H1 (cell line): ENCODE measurements around the gene ALDH7A1. TPM values are rescaled to one million over a fixed set of nuclear protein-coding genes. Genes with fewer than 3 reads are reported as not detected.

Experiments used
- CTCF ChIA-PET: fragments of 300-600 bp; sonication (Branson Sonifier 250); formaldehyde crosslinking; loops from one replicate; lab custom pipeline; 2021; ENCODE audit not compliant: partially characterized antibody; lab: Charles Lee
- POLR2A ChIA-PET: fragments of 300-600 bp; sonication (Branson Sonifier 250); formaldehyde crosslinking; loops from one replicate; lab custom pipeline; 2021; ENCODE audit warnings: inconsistent platforms; ENCODE audit not compliant: partially characterized antibody; lab: Charles Lee
- DNase-seq, 2 experiments: peaks; one replicate each; pipeline versions ENCODE4 v3.0.0 to v3.0.0-alpha.2; 2010 to 2022; ENCODE audit warnings: low spot score in 2 of 2, low read depth in 1 of 2, mixed read lengths in 1 of 2
- FAIRE-seq: peaks from 2 replicates; lab custom pipeline; 2011; peaks lifted over from hg19 to GRCh38; lab: Jason Lieb, UNC
- H2AFZ ChIP-seq: 2 replicates; pipeline ENCODE4 v1.8.1; 2012; ENCODE audit warnings: low read length, inconsistent platforms
- H2AK5ac ChIP-seq: 2 replicates; pipeline ENCODE4 v1.6.1; 2013; ENCODE audit warnings: low read depth, low read length
- H2BK120ac ChIP-seq: replicated peaks from 2 replicates; pipeline ENCODE3; 2013; ENCODE audit warnings: low read depth, low read length, inconsistent platforms
- H2BK12ac ChIP-seq: 2 replicates; pipeline ENCODE4 v1.6.1; 2013; ENCODE audit warnings: low read depth, low read length
- H2BK15ac ChIP-seq: 2 replicates; pipeline ENCODE4 v1.6.1; 2013; ENCODE audit warnings: low read length
- H2BK20ac ChIP-seq: 2 replicates; pipeline ENCODE4 v1.6.1; 2013; ENCODE audit warnings: low read length
- H2BK5ac ChIP-seq: 2 replicates; pipeline ENCODE4 v1.6.1; 2013; ENCODE audit warnings: low read depth, low read length
- H3K14ac ChIP-seq: 2 replicates; pipeline ENCODE4 v1.6.1; 2013; ENCODE audit warnings: inconsistent platforms; ENCODE audit not compliant: insufficient read length
- H3K18ac ChIP-seq: 2 replicates; pipeline ENCODE4 v1.6.1; 2013; ENCODE audit warnings: low read length; ENCODE audit errors: extremely low read depth
- H3K23ac ChIP-seq: 2 replicates; pipeline ENCODE4 v1.6.1; 2013; ENCODE audit warnings: inconsistent platforms; ENCODE audit not compliant: insufficient read length
- H3K23me2 ChIP-seq: 2 replicates; pipeline ENCODE4 v1.6.1; 2013; ENCODE audit warnings: low read depth, low read length
- H3K27ac ChIP-seq: 2 replicates; pipeline ENCODE4 v1.6.1; 2011; ENCODE audit warnings: low read depth, low read length, inconsistent platforms
- H3K27me3 ChIP-seq, 4 experiments: replicated peaks in 1 of 4; 1 replicate in 1 of 4; 2 replicates in 3 of 4; pipeline versions ENCODE4 v1.6.1 to v1.8.1; 2011 to 2013; ENCODE audit warnings: low read length in 3 of 4, mild to moderate bottlenecking in 3 of 4, inconsistent platforms in 2 of 4, mixed read lengths in 2 of 4, moderate library complexity in 1 of 4; ENCODE audit not compliant: control insufficient read depth in 3 of 4, insufficient read depth in 3 of 4; ENCODE audit errors: extremely low read depth in 1 of 4
- H3K36me3 ChIP-seq, 4 experiments: 2 replicates each; pipeline versions ENCODE4 v1.6.1 to v1.8.1; 2011 to 2013; ENCODE audit warnings: mild to moderate bottlenecking in 4 of 4, low read length in 3 of 4, moderate library complexity in 2 of 4, control low read depth in 1 of 4, inconsistent platforms in 1 of 4; ENCODE audit not compliant: insufficient read depth in 4 of 4, control insufficient read depth in 2 of 4
- H3K4ac ChIP-seq: replicated peaks from 2 replicates; pipeline ENCODE3; 2013; ENCODE audit warnings: low read length, low read depth, mixed read lengths, inconsistent platforms; ENCODE audit not compliant: insufficient read length
- H3K4me1 ChIP-seq, 4 experiments: replicated peaks in 1 of 4; 1 replicate in 1 of 4; 2 replicates in 3 of 4; pipeline versions ENCODE4 v1.6.1 to v1.8.1; 2011 to 2013; ENCODE audit warnings: low read length in 3 of 4, inconsistent platforms in 2 of 4, mixed read lengths in 1 of 4; ENCODE audit not compliant: insufficient read depth in 4 of 4, control insufficient read depth in 3 of 4
- H3K4me2 ChIP-seq, 2 experiments: 2 replicates each; pipeline versions ENCODE4 v1.6.1 to v1.8.1; 2011 to 2013; ENCODE audit warnings: low read depth in 2 of 2, low read length in 2 of 2, control low read depth in 1 of 2, inconsistent platforms in 1 of 2, mild to moderate bottlenecking in 1 of 2; ENCODE audit not compliant: insufficient read depth in 1 of 2
- H3K4me3 ChIP-seq, 4 experiments: fragments of 200-600, 300-600 bp in 1 of 4; sonication (generic), shearing (Covaris generic), sonication (Bioruptor Twin) in 1 of 4; 2 replicates each; pipeline versions ENCODE4 v1.5.1 to v1.8.1; 2011 to 2016; ENCODE audit warnings: low read length in 4 of 4, low read depth in 3 of 4, control low read depth in 2 of 4, inconsistent platforms in 2 of 4, mild to moderate bottlenecking in 2 of 4, mixed read lengths in 1 of 4, moderate library complexity in 1 of 4; ENCODE audit not compliant: insufficient read depth in 2 of 4; ENCODE audit errors: extremely low read depth in 1 of 4
- H3K56ac ChIP-seq: replicated peaks from 2 replicates; pipeline ENCODE3; 2013; ENCODE audit warnings: low read depth, mild to moderate bottlenecking, mixed read lengths, low read length, inconsistent platforms; ENCODE audit not compliant: insufficient read length
- H3K79me1 ChIP-seq: 2 replicates; pipeline ENCODE4 v1.6.1; 2013; ENCODE audit warnings: low read depth, low read length, control low read depth
- H3K79me2 ChIP-seq, 2 experiments: 2 replicates each; pipeline versions ENCODE4 v1.6.1 to v1.8.1; 2012 to 2013; ENCODE audit warnings: low read length in 2 of 2, mild to moderate bottlenecking in 2 of 2, inconsistent platforms in 1 of 2; ENCODE audit not compliant: insufficient read depth in 2 of 2, control insufficient read depth in 1 of 2
- H3K9ac ChIP-seq, 4 experiments: replicated peaks in 1 of 4; 1 replicate in 1 of 4; 2 replicates in 3 of 4; pipeline versions ENCODE4 v1.6.1 to v1.8.1; 2011 to 2013; ENCODE audit warnings: low read depth in 3 of 4, low read length in 3 of 4, control low read depth in 2 of 4, mild to moderate bottlenecking in 2 of 4, moderate library complexity in 2 of 4, inconsistent platforms in 1 of 4; ENCODE audit errors: extremely low read depth in 1 of 4
- H3K9me3 ChIP-seq, 2 experiments: 2 replicates each; pipeline versions ENCODE4 v1.6.1 to v1.8.1; 2012 to 2013; ENCODE audit warnings: mild to moderate bottlenecking in 2 of 2, moderate library complexity in 2 of 2, control low read depth in 1 of 2, inconsistent platforms in 1 of 2, low read depth in 1 of 2, low read length in 1 of 2, mixed read lengths in 1 of 2; ENCODE audit not compliant: insufficient read depth in 2 of 2
- H4K20me1 ChIP-seq, 2 experiments: replicated peaks in 1 of 2; 2 replicates each; pipeline versions ENCODE3 to v1.8.1; 2011 to 2013; ENCODE audit warnings: inconsistent platforms in 2 of 2, low read length in 2 of 2, mild to moderate bottlenecking in 1 of 2; ENCODE audit not compliant: insufficient read depth in 2 of 2, control insufficient read depth in 1 of 2
- H4K5ac ChIP-seq: 2 replicates; pipeline ENCODE4 v1.6.1; 2013; ENCODE audit warnings: low read length, low read depth, mixed read lengths, inconsistent platforms; ENCODE audit not compliant: insufficient read length
- H4K8ac ChIP-seq: 2 replicates; pipeline ENCODE4 v1.8.0; 2013; ENCODE audit warnings: mild to moderate bottlenecking, moderate library complexity, low read length, inconsistent platforms; ENCODE audit not compliant: insufficient read depth; ENCODE audit errors: extremely low read depth
- H4K91ac ChIP-seq: replicated peaks from 2 replicates; pipeline ENCODE3; 2013; ENCODE audit warnings: low read length, mixed read lengths, inconsistent platforms; ENCODE audit not compliant: insufficient read length
- ASH2L ChIP-seq: fragments of 200-600, 300-600 bp; sonication (generic); IDR thresholded peaks from one replicate; pipeline ENCODE4 v1.7.1; 2017; ENCODE audit warnings: low read length
- CBX5 ChIP-seq: fragments of 300-800, 300-1000 bp; sonication (generic); IDR thresholded peaks from 2 replicates; pipeline ENCODE4 v1.7.1; 2016; ENCODE audit warnings: antibody characterized with exemption, low read length, low read depth
- CHD2 ChIP-seq: IDR thresholded peaks from 2 replicates; pipeline ENCODE4 v1.6.1; 2012; ENCODE audit warnings: low read length, improper control_type of control experiment
- CTCF ChIP-seq, 3 experiments: IDR thresholded peaks; 1 replicate in 2 of 3; 2 replicates in 1 of 3; pipeline versions ENCODE4 v1.5.1 to v1.6.1; 2011; ENCODE audit warnings: low read length in 3 of 3, mild to moderate bottlenecking in 3 of 3, inconsistent platforms in 2 of 3, low read depth in 1 of 3, moderate library complexity in 1 of 3; ENCODE audit not compliant: insufficient read depth in 1 of 3; ENCODE audit errors: control extremely low read depth in 1 of 3
- HDAC2 ChIP-seq, 2 experiments: fragments of 300-600 bp in 1 of 2; sonication (generic) in 1 of 2; IDR thresholded peaks; 2 replicates each; pipeline ENCODE4 v1.6.1; 2011 to 2012; ENCODE audit warnings: low read depth in 2 of 2, low read length in 2 of 2, mild to moderate bottlenecking in 2 of 2, moderate library complexity in 2 of 2, borderline replicate concordance in 1 of 2, inconsistent platforms in 1 of 2
- JUN ChIP-seq: IDR thresholded peaks from 2 replicates; pipeline ENCODE4 v1.6.1; 2011; ENCODE audit warnings: low read depth, mild to moderate bottlenecking, improper control_type of control experiment, low read length
- POU5F1 ChIP-seq: IDR thresholded peaks from 2 replicates; pipeline ENCODE4 v1.6.1; 2011; ENCODE audit warnings: low read depth, mild to moderate bottlenecking, low read length, moderate library complexity
- RAD21 ChIP-seq, 2 experiments: IDR thresholded peaks in 1 of 2; conservative IDR thresholded peaks in 1 of 2; 2 replicates each; pipeline ENCODE4 v1.6.1; 2011; ENCODE audit warnings: low read depth in 2 of 2, low read length in 2 of 2, improper control_type of control experiment in 1 of 2, inconsistent platforms in 1 of 2, mild to moderate bottlenecking in 1 of 2, moderate library complexity in 1 of 2
- TAF7 ChIP-seq: optimal IDR thresholded peaks from 2 replicates; pipeline ENCODE3; 2011; ENCODE audit warnings: low read depth, mild to moderate bottlenecking, inconsistent platforms, low read length, moderate library complexity, borderline replicate concordance
- TCF12 ChIP-seq: IDR thresholded peaks from 2 replicates; pipeline ENCODE4 v1.6.1; 2011; ENCODE audit warnings: low read depth, mild to moderate bottlenecking, low read length
- WGBS, 2 experiments: shearing (Covaris generic) in 1 of 2; methylation state at CpG; one replicate each; pipeline versions ENCODE4 v1.1.6 to v1.1.7; 2013 to 2015; ENCODE audit warnings: low lambda C conversion rate in 2 of 2, mixed read lengths in 2 of 2, inconsistent platforms in 1 of 2, low coverage in 1 of 2, missing lambda C conversion rate in 1 of 2; ENCODE audit not compliant: insufficient replicate concordance in 2 of 2, insufficient coverage in 1 of 2, insufficient read length in 1 of 2; ENCODE audit errors: extremely low coverage in 1 of 2, missing lambda C conversion rate in 1 of 2; 5-methylcytosine and 5-hydroxymethylcytosine counted together
- polyA plus RNA-seq, 7 experiments: library from polyadenylated mRNA; depleted of rRNA in 3 of 7; stranded (reverse) in 5 of 7; unstranded in 2 of 7; fragments of >200 nt in 5 of 7; fragments of 200-250 nt in 2 of 7; gene quantifications; 1 replicate in 5 of 7; 2 replicates in 1 of 7; 4 replicates in 1 of 7; pipeline versions ENCODE4 v1.2.1 to v1.2.3, GENCODE V29; 2011 to 2013; ENCODE audit warnings: missing spikeins in 2 of 7, mixed read lengths in 2 of 7
- total RNA-seq: library from RNA; stranded (reverse); fragmentation: NEBNext Ultra II Directional; extraction: Animal tissue kit (Norgen Biotek cat#: 25700); gene quantifications from 2 replicates; pipeline ENCODE4 v1.2.1, GENCODE V29; 2021

Gene ALDH7A1
- total and polyA plus RNA-seq, 2 of the 8 experiments (the other 6 are each of a cell fraction or from before 2014, with no cell fraction given) = 99.6 to 225 TPM

- WGBS, 2 experiments = 83% methylated on average over 3 of the region's 3 CpGs; no CpG with 5 or more reads in 1 of the 2 experiments
- H2BK15ac ChIP-seq = no peak overlapping the region
- DNase-seq = peak; percentile 9 to 48
Observed at GRCh38 chr5:126499853-126500342, 95.1 kb downstream of the ALDH7A1 start.

More at GRCh38 chr5:126499853-126500342, 95.1 kb downstream of the ALDH7A1 start:
- H3K9ac ChIP-seq = no peak overlapping the region
- no peaks in the 10 kb centered on the region for H3K36me3 ChIP-seq
- H2BK12ac ChIP-seq = no peak overlapping the region
- H3K14ac ChIP-seq = no peak overlapping the region
- no peak for TF ChIP-seq TAF7
- peak; percentile 66; the same call in 1 of the 2 replicates for TF ChIP-seq POU5F1
- TF ChIP-seq CHD2 = no peak
- TF ChIP-seq HDAC2 (IDR thresholded peaks at IDR 0.05; ENCODE audit: borderline replicate concordance in 1 of 2, low read depth in 2 of 2, low read length in 2 of 2) = no peak
- TF ChIP-seq ASH2L = no peak
- no peak for TF ChIP-seq JUN
- TF ChIP-seq TCF12 = 0 out of 2 replicates have a peak, but pooled peaks have one; percentile 33
- TF ChIP-seq CBX5 = no peak
- peak in 2 of 3 experiments; percentile 59 to 83; a peak in 3 of 4 replicates for TF ChIP-seq CTCF (IDR thresholded peaks at IDR 0.05; ENCODE audit: control extremely low read depth in 1 of 3, insufficient read depth in 1 of 3, low read depth in 1 of 3, low read length in 3 of 3)
- peak; percentile 56 to 64 for TF ChIP-seq RAD21 (IDR thresholded peaks at IDR 0.05 in 1 of 2, conservative IDR thresholded peaks at IDR 0.05 in 1 of 2; ENCODE audit: low read depth in 2 of 2, low read length in 2 of 2)
- peak overlapping the region; percentile 89 for H2AFZ ChIP-seq
- H2BK5ac ChIP-seq = no peak overlapping the region
- no peak overlapping the region for H4K8ac ChIP-seq
- H3K23ac ChIP-seq = no peak overlapping the region
- H3K27me3 ChIP-seq = no peaks in the 10 kb centered on the region
- no peaks in the 10 kb centered on the region for H3K23me2 ChIP-seq
- H4K91ac ChIP-seq = no peak overlapping the region
- H3K27ac ChIP-seq = no peak overlapping the region
- H4K20me1 ChIP-seq = no peaks in the 10 kb centered on the region
- H3K4me3 ChIP-seq = no peak overlapping the region
- no peaks in the 10 kb centered on the region for H3K79me2 ChIP-seq
- no peak overlapping the region for H3K56ac ChIP-seq
- ChIA-PET POLR2A (interaction anchor here (1.5 kb wide), 1 partner anchor 43 kb away, joined by 3 read pairs; no protein-coding TSS in a partner anchor), CTCF (interaction anchor here (0.7 to 4.1 kb wide), 47 partner anchors 7 to 995 kb away, joined by 3 to 87 read pairs (median 5); partner anchors contain the start of gene GRAMD2B)
- no peak overlapping the region for H2BK20ac ChIP-seq
- FAIRE-seq = no peak
- no peak overlapping the region for H4K5ac ChIP-seq
- no peak overlapping the region for H3K4ac ChIP-seq
- H3K79me1 ChIP-seq = no peaks in the 10 kb centered on the region
- no peaks in the 10 kb centered on the region for H3K9me3 ChIP-seq
- H2AK5ac ChIP-seq = no peak overlapping the region
- H3K4me1 ChIP-seq = no peaks in the 10 kb centered on the region; a peak in 1 of 7 replicates
- no peak overlapping the region for H3K4me2 ChIP-seq
- H2BK120ac ChIP-seq = no peak overlapping the region
- no peak overlapping the region for H3K18ac ChIP-seq
